Hematopoietic multipotent progenitor cell (in vitro differentiated cells): ENCODE results near the gene KRTAP29-1. TPM values are rescaled to one million over a fixed set of nuclear protein-coding genes. Genes with fewer than 3 reads are reported as not detected.

Source experiments
- DNase-seq, 3 donors: peaks; one replicate each; pipeline ENCODE4 v3.0.0-alpha.2; 2011 to 2015; ENCODE audit warnings: low read depth in 2 of 3, low spot score in 2 of 3
- small RNA-seq: library from RNA; depleted of rRNA; stranded (forward); fragments of <200 nt; gene quantifications from one replicate; pipeline ENCODE3, GENCODE V24; 2012
- total RNA-seq: library from RNA; depleted of rRNA; stranded (reverse); fragments of >200 nt; gene quantifications from one replicate; pipeline ENCODE4 v1.2.3, GENCODE V29; 2012

Gene KRTAP29-1
- total RNA-seq, 1 donor = not detected

GRCh38 chr17:41254861-41255260 lies 47.8 kb downstream of the KRTAP29-1 start:
- DNase-seq = no peak

Small RNA genes within 50 kb of the gene (small RNA-seq; reads per million reads assigned to genes)
- gene KRTAP9-10P = not detected

Other genes with a start within 250 kb of the KRTAP29-1 start
- gene KRTAP2-2, start 247.6 kb downstream of the KRTAP29-1 start, total RNA-seq = not detected
- not detected for gene KRTAP2-3, start 242.7 kb downstream of the KRTAP29-1 start, total RNA-seq
- gene KRTAP2-4, start 237.0 kb downstream of the KRTAP29-1 start, total RNA-seq = not detected
- gene KRTAP4-7, start 218.7 kb downstream of the KRTAP29-1 start, total RNA-seq = not detected
- gene KRTAP4-8, start 204.7 kb downstream of the KRTAP29-1 start, total RNA-seq = not detected
- not detected for gene KRTAP4-16, start 200.6 kb downstream of the KRTAP29-1 start, total RNA-seq
- gene KRTAP4-9, start 197.5 kb downstream of the KRTAP29-1 start, total RNA-seq = under 0.01 TPM
- gene KRTAP4-11, start 184.5 kb downstream of the KRTAP29-1 start, total RNA-seq = not detected
- not detected for gene KRTAP4-12, start 178.7 kb downstream of the KRTAP29-1 start, total RNA-seq
- not detected for gene KRTAP4-6, start 162.3 kb downstream of the KRTAP29-1 start, total RNA-seq
- gene KRTAP4-5, start 153.0 kb downstream of the KRTAP29-1 start, total RNA-seq = not detected
- not detected for gene KRTAP4-4, start 142.1 kb downstream of the KRTAP29-1 start, total RNA-seq
- gene KRTAP4-3, start 134.6 kb downstream of the KRTAP29-1 start, total RNA-seq = not detected
- not detected for gene KRTAP4-2, start 124.6 kb downstream of the KRTAP29-1 start, total RNA-seq
- not detected for gene KRTAP4-1, start 117.9 kb downstream of the KRTAP29-1 start, total RNA-seq
- gene KRTAP9-1, start 113.0 kb downstream of the KRTAP29-1 start, total RNA-seq = not detected
- gene KRTAP9-2, start 76.2 kb downstream of the KRTAP29-1 start, total RNA-seq = not detected
- not detected for gene KRTAP9-3, start 70.4 kb downstream of the KRTAP29-1 start, total RNA-seq
- not detected for gene KRTAP9-8, start 64.9 kb downstream of the KRTAP29-1 start, total RNA-seq
- not detected for gene KRTAP9-4, start 53.2 kb downstream of the KRTAP29-1 start, total RNA-seq
- not detected for gene KRTAP9-9, start 47.5 kb downstream of the KRTAP29-1 start, total RNA-seq
- not detected for gene KRTAP9-6, start 37.5 kb downstream of the KRTAP29-1 start, total RNA-seq
- gene KRTAP9-7, start 27.2 kb downstream of the KRTAP29-1 start, total RNA-seq = not detected
- 0.27 TPM for gene KRTAP16-1, start 6.5 kb upstream of the KRTAP29-1 start, total RNA-seq
- not detected for gene KRTAP17-1, start 12.9 kb upstream of the KRTAP29-1 start, total RNA-seq
- gene KRT33A, start 48.0 kb upstream of the KRTAP29-1 start, total RNA-seq = not detected
- not detected for gene KRT33B, start 67.0 kb upstream of the KRTAP29-1 start, total RNA-seq
- not detected for gene KRT34, start 79.5 kb upstream of the KRTAP29-1 start, total RNA-seq
- not detected for gene KRT31, start 94.8 kb upstream of the KRTAP29-1 start, total RNA-seq
- gene KRT37, start 121.7 kb upstream of the KRTAP29-1 start, total RNA-seq = not detected
- gene KRT38, start 138.1 kb upstream of the KRTAP29-1 start, total RNA-seq = not detected
- gene KRT32, start 164.5 kb upstream of the KRTAP29-1 start, total RNA-seq = not detected
- not detected for gene KRT35, start 178.3 kb upstream of the KRTAP29-1 start, total RNA-seq
- not detected for gene KRT36, start 187.1 kb upstream of the KRTAP29-1 start, total RNA-seq
- gene KRT13, start 202.8 kb upstream of the KRTAP29-1 start, total RNA-seq = not detected
- not detected for gene KRT15, start 216.0 kb upstream of the KRTAP29-1 start, total RNA-seq
- gene KRT19, start 225.5 kb upstream of the KRTAP29-1 start, total RNA-seq = not detected